ENCODE measurements around the gene GREB1.

Gene GREB1

DNA sequence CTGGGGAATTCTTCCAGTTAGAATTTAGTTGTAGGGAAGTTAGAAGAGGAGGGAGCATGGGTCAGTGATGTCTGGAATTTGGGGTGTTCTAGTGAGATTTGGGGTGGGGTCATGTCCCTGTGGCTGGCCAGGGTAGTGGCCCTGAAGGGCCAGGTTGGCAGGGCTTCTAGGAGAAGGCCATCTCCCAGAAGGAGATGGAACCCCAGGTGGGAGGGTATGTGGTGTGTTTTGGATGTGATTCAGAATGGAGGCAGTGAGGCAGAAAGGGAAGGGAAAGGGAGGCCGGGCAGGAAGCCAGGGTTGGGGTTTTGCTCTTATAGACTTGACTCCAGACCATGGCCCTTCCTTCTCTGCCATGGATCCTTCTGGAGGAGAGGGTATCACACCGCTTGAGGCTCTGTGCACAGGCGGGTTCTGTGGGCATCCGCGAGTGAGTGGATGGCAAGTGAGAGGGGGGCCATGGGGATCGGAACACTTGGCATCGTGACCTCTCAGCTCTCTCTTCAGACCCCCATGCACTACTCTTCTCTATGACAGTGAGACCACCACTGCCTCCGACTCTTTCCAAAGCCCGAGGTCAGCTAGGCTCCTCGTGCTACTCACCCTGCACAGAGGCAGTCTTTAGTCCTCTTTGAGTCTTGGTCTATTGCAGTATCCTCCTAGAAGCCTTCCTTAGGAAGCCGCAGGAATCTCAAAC is 7.3 kb downstream of the GREB1 start:
- no peak for DNase-seq

GRCh38 chr2:11541693-11542274 is 7.9 kb downstream of the GREB1 start:
- DNase-seq, result no peak

DNA sequence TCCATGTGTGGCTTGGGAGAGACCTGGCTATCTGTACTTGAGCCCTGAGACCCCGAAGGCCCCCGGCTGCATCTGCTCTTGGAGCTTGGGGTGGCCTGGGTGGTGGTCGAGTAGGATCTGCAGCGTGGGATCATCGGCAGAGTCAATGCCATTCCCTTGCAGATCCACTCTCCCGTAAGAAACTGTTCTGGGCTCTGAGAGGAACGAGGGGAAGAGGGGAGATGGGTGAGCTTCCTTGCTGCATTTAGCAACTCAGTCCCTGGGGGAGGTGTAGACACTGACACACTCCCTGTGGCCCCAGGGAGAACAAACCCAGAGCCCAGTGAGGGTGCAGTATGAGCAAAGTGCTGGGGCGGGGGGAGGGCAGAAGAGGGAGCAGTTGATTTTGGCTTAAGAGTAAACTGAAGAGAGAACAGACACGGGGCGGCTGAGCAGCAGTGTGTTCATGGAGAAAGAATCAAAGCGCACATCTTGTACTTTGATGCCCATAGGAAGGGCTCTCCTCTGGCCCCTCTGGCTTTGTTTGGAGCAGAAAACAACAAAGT is 8.5 kb downstream of the GREB1 start:
- DNase-seq, result no peak

DNA sequence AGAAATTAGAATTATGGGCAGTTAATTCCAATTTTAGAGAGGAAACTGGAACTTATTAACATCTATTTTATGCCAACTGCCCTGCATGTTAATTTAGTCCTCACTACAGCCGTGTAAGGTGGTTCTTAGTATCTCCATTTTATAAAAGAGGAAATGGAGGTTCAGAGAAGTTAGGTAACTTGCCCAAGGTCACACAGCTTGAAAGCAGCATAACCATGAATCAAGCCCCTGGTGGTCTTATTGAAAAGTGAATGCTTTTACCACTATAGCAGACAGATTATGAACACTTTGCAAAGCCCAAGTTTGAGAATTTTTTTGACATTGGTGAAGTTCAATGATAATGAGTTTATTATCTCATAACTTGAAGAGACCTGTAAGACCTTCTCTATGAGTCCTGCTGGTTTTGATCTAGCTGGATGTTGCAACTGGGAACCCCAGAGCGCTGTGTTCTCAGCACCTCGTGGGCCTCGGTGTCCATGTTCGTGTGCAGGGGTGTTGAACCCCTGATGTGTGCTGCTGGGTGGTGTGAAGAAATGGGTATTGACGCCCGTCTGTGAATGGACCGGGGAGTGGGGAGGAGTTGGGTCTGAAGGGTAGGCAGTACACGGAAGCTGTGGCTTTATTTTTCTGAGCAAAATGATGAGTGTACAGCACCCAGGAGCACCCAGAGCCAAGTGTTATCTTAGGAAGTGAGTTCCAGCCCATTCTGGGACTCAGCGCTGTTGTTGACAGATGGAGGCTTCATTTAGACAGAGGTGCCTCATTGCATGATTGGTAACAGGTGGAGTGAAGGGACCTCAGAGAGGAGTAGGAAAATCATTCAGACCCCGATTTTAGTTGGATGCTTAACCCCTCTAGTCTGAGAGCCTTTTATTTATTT is 9.7 kb downstream of the GREB1 start:
- no peak for DNase-seq

GRCh38 chr2:11546072-11546471 is 12.2 kb downstream of the GREB1 start:
- DNase-seq, result no peak

GRCh38 chr2:11547912-11548497 is 14.2 kb downstream of the GREB1 start:
- no peak for DNase-seq

DNA sequence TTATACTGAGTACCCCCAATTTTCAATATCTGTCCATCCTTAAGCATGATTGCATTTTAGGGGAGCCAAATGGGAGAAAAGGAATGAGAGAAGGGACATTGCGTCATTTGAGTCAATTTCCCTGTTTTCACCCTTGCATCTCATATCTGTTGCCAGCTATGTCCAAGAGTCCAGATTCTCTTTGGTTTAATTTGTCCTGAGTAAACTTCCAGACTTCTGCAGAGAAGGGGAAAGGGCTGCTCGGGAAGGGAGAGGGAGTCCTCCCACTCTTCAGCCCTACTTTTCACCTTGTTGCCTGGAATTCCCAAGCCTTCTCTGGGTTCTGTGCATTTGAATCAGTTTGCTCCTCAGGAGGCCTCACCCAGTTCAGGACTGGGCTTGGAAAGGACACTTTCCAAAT is 16.5 kb downstream of the GREB1 start:
- no peak for DNase-seq

DNA sequence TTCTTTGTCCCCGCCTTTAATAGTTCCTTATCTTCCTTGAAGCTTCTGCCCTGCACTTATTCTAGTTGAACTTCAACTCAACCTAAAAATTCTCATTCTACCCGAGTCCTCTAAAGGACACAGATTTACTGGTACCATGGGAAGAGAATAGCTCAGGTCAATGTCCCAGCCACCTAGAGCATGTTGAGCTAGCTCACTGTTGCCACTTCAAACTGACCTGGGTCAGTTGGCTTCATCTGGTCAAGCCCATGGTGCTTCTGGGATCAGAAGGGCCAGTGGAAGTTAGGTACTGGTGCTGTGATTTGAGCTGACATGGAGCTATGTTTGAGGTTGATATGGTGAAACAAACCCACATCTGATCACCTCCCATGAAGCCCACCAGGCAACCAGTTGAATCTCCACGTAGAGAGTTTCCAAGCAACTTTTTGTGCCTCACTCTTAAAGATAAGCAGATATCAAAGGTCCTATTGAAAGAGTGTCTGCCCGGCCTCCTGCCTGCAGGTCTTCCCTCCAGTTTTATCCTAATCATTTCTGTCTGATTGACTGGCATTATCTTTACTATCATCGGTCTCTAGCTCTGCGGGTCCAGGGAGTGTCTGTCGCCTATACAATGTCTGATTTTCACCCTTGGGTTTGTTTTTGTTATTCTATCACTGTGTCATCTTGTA is 17.2 kb downstream of the GREB1 start:
- no peak for DNase-seq

GRCh38 chr2:11551569-11552259 is 17.9 kb downstream of the GREB1 start:
- DNase-seq, result no peak

- DNase-seq, result no peak
These were observed 18.4 kb downstream of the GREB1 start for GRCh38 chr2:11552260-11552638.

GRCh38 chr2:11553661-11554398 is 20.0 kb downstream of the GREB1 start:
- no peak for DNase-seq

DNA sequence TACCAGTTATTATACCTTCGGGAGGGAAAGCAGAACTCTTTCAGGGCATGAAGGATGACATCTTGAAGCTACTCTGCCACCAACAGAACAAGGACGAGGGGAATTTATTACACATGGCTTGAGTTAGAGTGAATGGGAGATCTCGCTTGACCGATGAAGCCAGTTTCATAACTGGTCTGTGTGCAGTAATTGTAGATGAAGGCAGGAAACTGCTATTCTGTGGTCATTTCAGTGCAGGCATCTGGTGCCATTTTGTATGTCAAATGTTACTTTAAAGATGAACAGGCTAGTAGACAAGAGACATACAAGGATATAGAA is 20.5 kb downstream of the GREB1 start:
- DNase-seq, result no peak

DNA sequence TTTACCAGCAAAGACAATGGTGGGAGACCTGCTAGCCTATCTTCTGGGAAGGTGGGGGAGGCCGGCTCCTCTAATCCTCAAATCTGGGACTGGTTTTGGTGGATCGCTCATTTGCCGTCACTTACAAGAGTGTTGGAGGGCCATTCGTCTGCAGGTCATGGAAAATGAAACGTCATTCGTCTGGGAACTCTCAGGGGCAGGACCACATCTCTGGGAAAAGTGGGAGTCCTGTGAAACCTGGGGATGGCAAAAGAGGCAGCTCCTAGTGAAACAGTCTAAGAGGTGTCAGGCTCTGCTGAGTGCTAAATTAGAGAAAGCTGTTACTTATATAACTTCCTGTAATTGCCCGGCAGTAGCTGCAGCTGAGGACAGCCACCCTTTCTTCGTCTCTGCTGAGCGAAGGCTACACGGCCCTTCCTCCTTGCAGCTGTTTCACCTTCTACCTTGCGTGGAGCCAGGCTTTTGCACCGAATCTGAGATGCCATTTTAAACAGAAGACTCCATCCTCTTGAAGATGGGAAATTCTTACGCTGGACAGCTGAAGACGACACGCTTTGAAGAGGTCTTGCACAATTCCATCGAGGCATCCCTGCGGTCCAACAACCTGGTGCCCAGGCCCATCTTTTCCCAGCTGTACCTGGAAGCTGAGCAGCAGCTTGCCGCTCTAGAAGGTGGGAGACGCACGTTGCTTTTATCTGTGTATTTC is 22.4 kb downstream of the GREB1 start:
- DNase-seq, result no peak

DNA sequence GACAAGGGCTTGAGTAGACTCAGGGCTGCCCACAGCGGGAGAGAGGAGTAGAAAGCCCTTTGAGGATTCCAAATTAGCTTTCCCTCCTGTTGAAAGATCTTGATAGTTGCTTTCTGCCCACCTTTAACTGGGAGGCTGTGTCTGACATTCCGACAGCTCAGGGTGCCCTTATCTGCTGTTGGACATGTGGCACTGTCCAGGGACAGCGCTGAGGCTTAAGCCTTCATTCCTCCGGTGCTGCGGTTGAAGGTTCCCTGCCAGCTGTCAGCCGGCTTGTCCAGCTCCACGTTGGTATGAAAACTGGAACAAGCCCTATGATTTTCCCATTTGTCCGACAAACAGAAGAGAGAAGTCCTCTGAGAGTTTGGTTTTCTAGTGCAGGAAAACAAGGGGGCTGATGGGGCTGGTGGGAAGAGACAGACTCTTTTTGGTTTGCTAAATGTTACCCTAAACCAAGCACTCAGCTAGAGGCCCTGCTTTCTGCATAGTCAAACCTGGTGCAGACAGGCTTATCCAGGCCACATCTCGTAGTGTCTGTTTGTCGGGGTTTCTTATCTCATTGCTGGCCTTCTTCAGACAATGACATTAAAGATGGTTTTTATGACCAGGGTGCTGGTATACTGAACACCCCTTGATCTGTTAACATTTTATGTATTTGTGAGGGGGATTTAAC is 24.5 kb downstream of the GREB1 start:
- no peak for DNase-seq

GRCh38 chr2:11559066-11559785 is 25.4 kb downstream of the GREB1 start:
- DNase-seq, result no peak

DNA sequence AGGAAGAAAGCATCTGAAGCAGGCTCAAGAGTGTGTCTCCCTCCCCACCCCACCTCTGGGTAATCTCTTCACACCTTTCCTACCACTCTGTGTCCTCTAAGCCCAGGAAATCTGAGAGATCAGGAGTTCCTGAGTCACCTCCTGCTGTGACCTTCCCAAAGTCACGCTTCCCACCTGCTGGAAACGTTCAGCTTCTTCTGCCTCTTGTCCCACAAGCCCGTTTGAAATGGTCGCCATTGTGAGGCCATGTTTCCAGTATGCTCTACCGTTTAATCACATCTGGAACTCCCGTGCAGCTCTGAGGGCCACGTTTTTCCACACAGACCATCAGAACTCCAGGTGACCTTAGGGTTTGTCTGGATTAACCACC is 25.9 kb downstream of the GREB1 start:
- DNase-seq, result no peak

- DNase-seq, result no peak
These were observed 27.0 kb downstream of the GREB1 start for GRCh38 chr2:11560806-11561205.

DNA sequence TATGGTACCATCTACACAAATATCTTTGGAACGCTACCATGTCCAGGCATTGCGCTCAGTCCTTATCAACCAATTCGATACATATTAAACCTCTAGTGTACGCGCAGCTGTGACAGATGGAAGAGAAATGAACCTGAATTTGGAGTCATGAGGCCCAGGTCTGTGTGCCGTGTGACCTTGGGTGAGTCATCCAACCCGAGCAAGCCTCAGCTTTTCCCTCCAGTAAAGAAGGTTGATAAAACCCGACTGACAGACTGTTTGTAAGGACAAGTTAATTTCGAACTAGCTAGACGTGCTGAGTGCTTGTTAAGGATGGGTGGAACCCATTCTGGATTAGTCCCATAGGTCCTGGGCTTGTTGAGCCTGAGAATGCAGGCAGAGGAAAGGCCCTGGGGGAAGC is 28.2 kb downstream of the GREB1 start:
- no peak for DNase-seq

- no peak for DNase-seq
These were observed 28.6 kb downstream of the GREB1 start for GRCh38 chr2:11562476-11562875.
